Endothelial cell (in vitro differentiated cells): Measurements from ENCODE around the gene RFNG. TPM values are rescaled to one million over a fixed set of nuclear protein-coding genes. Genes with fewer than 3 reads are reported as not detected.

Experiments used
- DNase-seq: peaks from one replicate; pipeline ENCODE4 v3.0.0; 2021; ENCODE audit warnings: low spot score
- H3K27ac Mint-ChIP-seq: one replicate; pipeline ENCODE4 v1.8.0; 2021; ENCODE audit warnings: mixed read lengths, inconsistent platforms; ENCODE audit not compliant: unreplicated experiment
- H3K27me3 Mint-ChIP-seq: one replicate; pipeline ENCODE4 v1.8.0; 2021; ENCODE audit warnings: mild to moderate bottlenecking, moderate library complexity, mixed read lengths, inconsistent platforms; ENCODE audit not compliant: unreplicated experiment
- H3K36me3 Mint-ChIP-seq: one replicate; pipeline ENCODE4 v1.8.0; 2021; ENCODE audit warnings: mild to moderate bottlenecking, low read depth, mixed read lengths, inconsistent platforms; ENCODE audit not compliant: unreplicated experiment
- H3K4me1 Mint-ChIP-seq: one replicate; pipeline ENCODE4 v1.8.0; 2021; ENCODE audit warnings: mild to moderate bottlenecking, mixed read lengths, inconsistent platforms; ENCODE audit not compliant: unreplicated experiment
- H3K4me3 Mint-ChIP-seq: one replicate; pipeline ENCODE4 v1.8.0; 2021; ENCODE audit warnings: mild to moderate bottlenecking, mixed read lengths, inconsistent platforms; ENCODE audit not compliant: unreplicated experiment
- H3K9me3 Mint-ChIP-seq: one replicate; pipeline ENCODE4 v1.8.0; 2021; ENCODE audit warnings: mixed read lengths, inconsistent platforms; ENCODE audit not compliant: unreplicated experiment
- total RNA-seq: library from RNA; stranded (reverse); fragmentation: NEBNext Ultra II Directional; extraction: Animal tissue kit (Norgen Biotek cat#: 25700); gene quantifications from one replicate; pipeline ENCODE4 v1.2.1, GENCODE V29; 2021; ENCODE audit not compliant: unreplicated experiment
- TF ChIP-seq, protein P1 (sequence below): fragments of 200-600 bp; sonication (generic); IDR thresholded peaks from one replicate; pipeline ENCODE4 v1.5.0; 2021; ENCODE audit warnings: antibody characterized with exemption; ENCODE audit not compliant: unreplicated experiment

The RFNG gene
- total RNA-seq, 1 donor from 2014 or later, result 19.7 TPM

DNA sequence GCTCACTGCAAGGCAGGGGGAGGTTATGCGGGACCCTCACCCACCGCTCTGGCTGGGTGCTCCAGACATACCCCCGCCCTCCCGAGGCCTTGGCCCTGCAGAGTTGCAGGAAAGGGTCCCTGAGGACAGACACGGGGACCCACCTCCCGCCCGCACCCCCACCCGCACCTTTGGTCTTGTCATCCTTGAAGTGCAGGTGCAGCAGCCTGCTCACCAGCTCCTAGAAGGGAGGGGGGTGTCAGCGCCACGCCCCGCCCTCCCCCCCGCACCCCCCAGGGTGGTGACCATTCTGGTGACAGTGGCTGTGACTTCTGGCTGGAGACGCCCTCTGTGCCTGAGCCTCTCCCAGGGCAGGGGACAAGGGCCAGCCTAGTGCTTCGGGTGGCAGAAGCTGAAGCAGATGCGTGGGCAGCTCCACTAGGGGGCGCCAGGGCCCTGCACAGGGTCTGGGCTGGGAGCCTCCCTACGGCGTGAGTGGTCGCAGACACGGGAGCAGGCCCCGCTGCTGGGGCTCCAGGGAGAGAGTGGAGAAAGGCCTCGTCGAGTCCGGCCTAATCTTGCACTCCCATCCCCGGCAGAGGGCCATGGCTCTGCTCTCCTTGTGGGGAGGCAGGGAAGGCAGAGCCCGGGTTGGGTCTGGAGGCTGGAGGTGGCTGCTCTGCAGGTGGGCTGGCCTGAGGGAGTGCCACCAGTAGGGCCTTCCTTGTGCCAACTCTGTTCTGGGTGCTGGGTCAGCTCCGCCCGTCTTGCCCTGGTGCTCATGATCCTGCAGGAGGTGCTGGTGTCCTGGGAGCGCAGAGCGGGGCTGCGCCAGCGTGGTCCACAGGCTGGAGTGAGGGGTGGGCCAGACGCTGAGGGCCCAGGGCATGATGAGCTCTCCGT, 31.7 kb downstream of the RFNG start:
- H3K4me3 Mint-ChIP-seq, result no peak overlapping the region
- peaks cover 3% of the 10 kb centered on the region for H3K27me3 Mint-ChIP-seq
- H3K36me3 Mint-ChIP-seq, result peaks cover 4% of the 10 kb centered on the region
- no peak overlapping the region for H3K27ac Mint-ChIP-seq
- peaks cover 5% of the 10 kb centered on the region for H3K4me1 Mint-ChIP-seq
- DNase-seq, result peak; percentile 84
- TF ChIP-seq, protein P1, sequence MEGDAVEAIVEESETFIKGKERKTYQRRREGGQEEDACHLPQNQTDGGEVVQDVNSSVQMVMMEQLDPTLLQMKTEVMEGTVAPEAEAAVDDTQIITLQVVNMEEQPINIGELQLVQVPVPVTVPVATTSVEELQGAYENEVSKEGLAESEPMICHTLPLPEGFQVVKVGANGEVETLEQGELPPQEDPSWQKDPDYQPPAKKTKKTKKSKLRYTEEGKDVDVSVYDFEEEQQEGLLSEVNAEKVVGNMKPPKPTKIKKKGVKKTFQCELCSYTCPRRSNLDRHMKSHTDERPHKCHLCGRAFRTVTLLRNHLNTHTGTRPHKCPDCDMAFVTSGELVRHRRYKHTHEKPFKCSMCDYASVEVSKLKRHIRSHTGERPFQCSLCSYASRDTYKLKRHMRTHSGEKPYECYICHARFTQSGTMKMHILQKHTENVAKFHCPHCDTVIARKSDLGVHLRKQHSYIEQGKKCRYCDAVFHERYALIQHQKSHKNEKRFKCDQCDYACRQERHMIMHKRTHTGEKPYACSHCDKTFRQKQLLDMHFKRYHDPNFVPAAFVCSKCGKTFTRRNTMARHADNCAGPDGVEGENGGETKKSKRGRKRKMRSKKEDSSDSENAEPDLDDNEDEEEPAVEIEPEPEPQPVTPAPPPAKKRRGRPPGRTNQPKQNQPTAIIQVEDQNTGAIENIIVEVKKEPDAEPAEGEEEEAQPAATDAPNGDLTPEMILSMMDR, result peak; percentile 78
- H3K9me3 Mint-ChIP-seq, result no peaks in the 10 kb centered on the region

DNA sequence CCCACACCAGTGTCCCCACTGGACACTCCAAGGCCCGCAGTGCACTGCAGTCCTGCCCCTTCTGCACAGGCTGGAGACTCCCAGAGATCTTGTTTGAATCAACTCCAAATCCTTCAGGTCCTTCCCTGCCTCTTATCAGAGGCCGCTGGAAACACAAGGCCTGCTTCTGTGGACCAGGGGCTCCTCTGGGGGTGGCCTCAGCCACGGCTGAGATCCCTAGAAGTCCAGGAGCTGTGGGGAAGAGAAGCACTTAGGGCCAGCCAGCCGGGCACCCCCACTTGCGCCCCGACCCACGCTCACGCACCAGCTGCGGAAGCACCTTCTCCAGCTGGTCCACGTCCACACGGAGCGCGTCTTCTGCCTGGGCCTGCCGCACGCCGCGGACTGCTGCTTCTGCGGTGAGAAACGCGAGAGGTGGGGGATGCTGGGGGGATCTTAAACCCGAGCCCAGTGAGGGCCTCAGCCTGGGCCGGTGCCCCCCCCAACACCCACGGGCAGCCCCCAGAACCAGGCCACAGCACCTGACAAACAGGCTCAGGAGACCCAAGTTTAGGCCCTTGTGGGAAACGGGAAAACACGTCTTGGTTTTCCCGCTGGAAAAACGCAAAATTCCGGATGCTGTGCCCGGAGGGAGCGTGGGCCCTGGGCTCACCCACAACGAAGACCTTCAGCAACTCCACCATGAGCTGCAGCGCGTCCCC, 32.5 kb downstream of the RFNG start:
- DNase-seq, result no peak
- H3K4me1 Mint-ChIP-seq, result peaks cover 5% of the 10 kb centered on the region
- TF ChIP-seq, protein P1, result no peak
- no peak overlapping the region for H3K27ac Mint-ChIP-seq
- no peak overlapping the region for H3K4me3 Mint-ChIP-seq
- peaks cover 3% of the 10 kb centered on the region for H3K27me3 Mint-ChIP-seq
- peaks cover 4% of the 10 kb centered on the region for H3K36me3 Mint-ChIP-seq
- no peaks in the 10 kb centered on the region for H3K9me3 Mint-ChIP-seq

DNA sequence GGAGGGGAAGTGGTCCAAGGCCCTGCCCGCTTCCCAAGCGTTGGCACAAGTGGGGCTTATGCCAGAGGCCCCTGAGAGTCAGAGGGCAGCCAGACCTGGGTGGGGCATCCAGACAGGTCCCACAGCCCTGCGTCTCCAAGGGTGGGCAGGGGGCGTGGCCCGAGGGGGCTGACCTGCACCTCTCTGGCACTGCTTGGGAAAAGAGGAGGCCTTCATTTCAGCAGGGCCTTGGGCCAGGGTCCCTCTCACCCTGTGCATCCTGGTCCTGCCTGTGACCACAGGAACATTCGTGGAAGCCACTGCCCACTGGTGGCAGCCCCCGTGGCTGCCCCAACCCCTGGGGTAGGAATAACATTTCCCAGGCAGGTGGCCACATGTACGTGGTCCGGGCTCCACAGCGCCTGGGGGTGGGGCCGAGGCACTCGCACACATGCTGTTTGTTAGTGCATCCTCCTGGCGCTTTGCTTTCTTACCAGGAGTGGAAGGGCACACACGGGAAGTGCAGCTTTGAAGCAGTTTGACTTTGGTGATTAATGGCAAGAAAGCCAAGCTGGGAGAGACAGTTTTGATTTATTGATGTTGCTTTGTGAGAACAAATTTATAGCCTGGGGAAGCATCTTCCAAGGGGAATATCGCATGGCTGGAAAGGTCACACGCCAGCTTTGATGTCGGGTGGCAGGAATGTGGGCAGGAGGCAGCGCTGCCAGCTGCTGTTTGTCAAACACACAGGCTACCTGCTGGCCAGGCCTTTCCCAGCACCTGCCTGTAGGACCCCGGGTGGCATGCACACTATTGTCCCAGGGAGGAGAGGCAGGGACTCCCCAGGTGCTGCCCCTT, 33.2 kb downstream of the RFNG start:
- no peak overlapping the region for H3K27ac Mint-ChIP-seq
- no peak for DNase-seq
- peaks cover 5% of the 10 kb centered on the region for H3K4me1 Mint-ChIP-seq
- peaks cover 3% of the 10 kb centered on the region for H3K27me3 Mint-ChIP-seq
- H3K9me3 Mint-ChIP-seq, result no peaks in the 10 kb centered on the region
- no peak overlapping the region for H3K4me3 Mint-ChIP-seq
- peaks cover 4% of the 10 kb centered on the region for H3K36me3 Mint-ChIP-seq
- TF ChIP-seq, protein P1, result no peak

DNA sequence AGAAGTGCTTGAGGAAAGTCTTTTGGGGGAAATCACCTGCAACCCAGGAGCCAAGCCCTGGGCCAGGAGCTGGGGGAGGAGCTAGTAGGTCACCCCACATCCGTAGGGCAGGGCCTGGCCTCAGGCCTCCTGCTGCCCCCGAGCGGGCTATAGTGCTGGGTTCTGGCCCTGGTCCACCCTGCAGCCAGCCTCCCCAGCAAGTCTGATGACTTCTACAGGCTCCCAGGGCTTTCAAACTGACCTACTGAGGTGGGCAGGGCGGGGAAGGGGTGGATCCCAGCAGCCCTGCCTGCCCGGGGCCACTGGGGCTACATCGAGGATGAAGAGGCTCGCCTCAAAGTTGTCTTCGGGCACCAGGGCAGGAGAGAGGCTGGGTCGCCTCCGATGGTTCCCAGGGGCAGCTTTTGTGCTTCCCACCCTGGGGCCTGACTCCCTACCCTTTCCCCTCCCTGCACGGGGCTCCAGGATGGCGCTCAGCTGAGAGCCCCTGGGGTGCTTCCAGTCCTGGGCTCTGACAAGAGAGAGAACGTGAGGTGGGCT, 33.9 kb downstream of the RFNG start:
- Mint-ChIP-seq H3K27me3 (peaks cover 3% of the 10 kb centered on the region), H3K27ac (no peak overlapping the region), H3K36me3 (peaks cover 4% of the 10 kb centered on the region), H3K4me3 (no peak overlapping the region), H3K9me3 (no peaks in the 10 kb centered on the region), H3K4me1 (peaks cover 5% of the 10 kb centered on the region)
- TF ChIP-seq, protein P1, result no peak
- no peak for DNase-seq
